IMR-90 (cell line): ENCODE results near the gene NRL.

Source experiments
- BHLHE40 ChIP-seq: fragments of 150-350 bp; IDR thresholded peaks from 2 replicates; pipeline ENCODE4 v1.6.1; 2016; ENCODE audit warnings: mild to moderate bottlenecking, low read depth, low read length
- CEBPB ChIP-seq: IDR thresholded peaks from 2 replicates; pipeline ENCODE4 v1.6.1; 2012; ENCODE audit warnings: low read depth, low read length, improper control_type of control experiment
- CHD1 ChIP-seq: IDR thresholded peaks from 2 replicates; pipeline ENCODE4 v1.6.1; 2012; ENCODE audit warnings: low read depth, low read length, improper control_type of control experiment
- FOS ChIP-seq: fragments of 150-350 bp; IDR thresholded peaks from 2 replicates; pipeline ENCODE4 v1.6.1; 2016; ENCODE audit warnings: low read depth, low read length
- MAZ ChIP-seq: IDR thresholded peaks from 2 replicates; pipeline ENCODE4 v1.6.1; 2012; ENCODE audit warnings: low read depth, mild to moderate bottlenecking, low read length, improper control_type of control experiment, moderate library complexity, borderline replicate concordance
- MXI1 ChIP-seq: IDR thresholded peaks from 2 replicates; pipeline ENCODE4 v1.6.1; 2012; ENCODE audit warnings: low read depth, mild to moderate bottlenecking, low read length, moderate library complexity, borderline replicate concordance
- POLR2A ChIP-seq: IDR thresholded peaks from 2 replicates; pipeline ENCODE4 v1.6.1; 2012; ENCODE audit warnings: mild to moderate bottlenecking, low read depth, low read length
- RAD21 ChIP-seq: IDR thresholded peaks from 2 replicates; pipeline ENCODE4 v1.6.1; 2012; ENCODE audit warnings: low read length, improper control_type of control experiment
- RCOR1 ChIP-seq: IDR thresholded peaks from 2 replicates; pipeline ENCODE4 v1.6.1; 2012; ENCODE audit warnings: mild to moderate bottlenecking, low read length, improper control_type of control experiment; ENCODE audit not compliant: insufficient replicate concordance
- RFX5 ChIP-seq: IDR thresholded peaks from 2 replicates; pipeline ENCODE4 v1.8.0; 2012; ENCODE audit warnings: low read depth, mild to moderate bottlenecking, low read length, moderate library complexity
- SMC3 ChIP-seq: fragments of 150-350 bp; IDR thresholded peaks from 2 replicates; pipeline ENCODE4 v1.6.1; 2016; ENCODE audit warnings: low read depth, mild to moderate bottlenecking, antibody characterized with exemption, low read length, moderate library complexity
- TF ChIP-seq, protein P1 (sequence below): conservative IDR thresholded peaks from 2 replicates; pipeline ENCODE4 v1.5.1; 2012; ENCODE audit warnings: mild to moderate bottlenecking, low read depth, low read length, improper control_type of control experiment
- TF ChIP-seq, protein P2 (sequence below): fragments of 150-350 bp; IDR thresholded peaks from 2 replicates; pipeline ENCODE4 v1.6.1; 2017; ENCODE audit warnings: mild to moderate bottlenecking, antibody characterized with exemption, low read length, low read depth
- TF ChIP-seq, protein P3 (sequence below): fragments of 150-350 bp; IDR thresholded peaks from 2 replicates; pipeline ENCODE4 v1.6.1; 2016; ENCODE audit warnings: low read depth, mild to moderate bottlenecking, low read length, moderate library complexity, borderline replicate concordance

DNA sequence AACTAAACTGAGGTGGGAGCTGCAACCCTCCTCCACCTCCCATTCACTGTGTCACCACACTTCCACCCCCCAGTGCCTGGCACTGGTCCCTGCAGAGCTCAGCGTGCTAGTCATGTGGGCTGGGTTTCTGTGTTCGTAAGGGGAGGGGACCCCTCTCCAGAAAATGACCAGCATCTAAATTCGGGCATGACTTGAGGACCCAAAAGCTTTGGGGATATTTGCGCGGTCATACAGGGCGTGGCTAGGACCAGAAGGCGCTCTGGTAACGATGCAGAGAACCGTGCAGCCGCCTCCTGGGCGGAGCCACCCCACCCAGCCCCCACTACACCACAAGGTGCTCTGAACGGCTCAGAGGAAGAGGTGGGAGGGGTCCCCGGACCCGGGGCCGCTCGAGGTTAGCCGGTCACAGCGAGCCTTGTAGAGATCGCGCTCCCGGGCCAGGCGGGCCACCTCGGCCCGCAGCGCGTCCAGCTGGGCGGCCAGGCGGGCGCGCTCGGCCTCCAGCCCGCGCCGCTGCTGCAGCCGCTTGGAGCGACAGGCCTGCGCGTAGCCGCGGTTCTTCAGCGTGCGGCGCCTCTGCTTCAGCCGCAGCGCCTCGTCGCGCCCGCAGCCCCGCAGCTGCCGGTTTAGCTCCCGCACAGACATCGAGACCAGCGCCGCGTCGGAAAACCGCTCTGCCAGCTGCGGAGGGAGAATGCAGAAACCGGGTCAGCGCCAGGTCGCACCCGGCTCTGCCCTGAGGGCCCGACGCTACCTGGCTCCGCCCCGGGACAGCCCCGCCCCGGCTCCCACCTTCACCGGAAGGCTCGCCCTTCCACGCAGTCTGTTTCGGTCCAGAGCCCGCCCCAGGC, 33.6 kb downstream of the NRL start:
- TF ChIP-seq, protein P1, sequence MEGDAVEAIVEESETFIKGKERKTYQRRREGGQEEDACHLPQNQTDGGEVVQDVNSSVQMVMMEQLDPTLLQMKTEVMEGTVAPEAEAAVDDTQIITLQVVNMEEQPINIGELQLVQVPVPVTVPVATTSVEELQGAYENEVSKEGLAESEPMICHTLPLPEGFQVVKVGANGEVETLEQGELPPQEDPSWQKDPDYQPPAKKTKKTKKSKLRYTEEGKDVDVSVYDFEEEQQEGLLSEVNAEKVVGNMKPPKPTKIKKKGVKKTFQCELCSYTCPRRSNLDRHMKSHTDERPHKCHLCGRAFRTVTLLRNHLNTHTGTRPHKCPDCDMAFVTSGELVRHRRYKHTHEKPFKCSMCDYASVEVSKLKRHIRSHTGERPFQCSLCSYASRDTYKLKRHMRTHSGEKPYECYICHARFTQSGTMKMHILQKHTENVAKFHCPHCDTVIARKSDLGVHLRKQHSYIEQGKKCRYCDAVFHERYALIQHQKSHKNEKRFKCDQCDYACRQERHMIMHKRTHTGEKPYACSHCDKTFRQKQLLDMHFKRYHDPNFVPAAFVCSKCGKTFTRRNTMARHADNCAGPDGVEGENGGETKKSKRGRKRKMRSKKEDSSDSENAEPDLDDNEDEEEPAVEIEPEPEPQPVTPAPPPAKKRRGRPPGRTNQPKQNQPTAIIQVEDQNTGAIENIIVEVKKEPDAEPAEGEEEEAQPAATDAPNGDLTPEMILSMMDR: no peak
- TF ChIP-seq POLR2A: no peak
- TF ChIP-seq FOS: no peak
- no peak for TF ChIP-seq MXI1
- no peak for TF ChIP-seq SMC3
- TF ChIP-seq BHLHE40: no peak
- no peak for TF ChIP-seq CEBPB
- no peak for TF ChIP-seq RAD21
- no peak for TF ChIP-seq CHD1
- no peak for TF ChIP-seq MAZ
- TF ChIP-seq, protein P2, sequence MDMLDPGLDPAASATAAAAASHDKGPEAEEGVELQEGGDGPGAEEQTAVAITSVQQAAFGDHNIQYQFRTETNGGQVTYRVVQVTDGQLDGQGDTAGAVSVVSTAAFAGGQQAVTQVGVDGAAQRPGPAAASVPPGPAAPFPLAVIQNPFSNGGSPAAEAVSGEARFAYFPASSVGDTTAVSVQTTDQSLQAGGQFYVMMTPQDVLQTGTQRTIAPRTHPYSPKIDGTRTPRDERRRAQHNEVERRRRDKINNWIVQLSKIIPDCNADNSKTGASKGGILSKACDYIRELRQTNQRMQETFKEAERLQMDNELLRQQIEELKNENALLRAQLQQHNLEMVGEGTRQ: no peak
- TF ChIP-seq RFX5: no peak
- TF ChIP-seq, protein P3, sequence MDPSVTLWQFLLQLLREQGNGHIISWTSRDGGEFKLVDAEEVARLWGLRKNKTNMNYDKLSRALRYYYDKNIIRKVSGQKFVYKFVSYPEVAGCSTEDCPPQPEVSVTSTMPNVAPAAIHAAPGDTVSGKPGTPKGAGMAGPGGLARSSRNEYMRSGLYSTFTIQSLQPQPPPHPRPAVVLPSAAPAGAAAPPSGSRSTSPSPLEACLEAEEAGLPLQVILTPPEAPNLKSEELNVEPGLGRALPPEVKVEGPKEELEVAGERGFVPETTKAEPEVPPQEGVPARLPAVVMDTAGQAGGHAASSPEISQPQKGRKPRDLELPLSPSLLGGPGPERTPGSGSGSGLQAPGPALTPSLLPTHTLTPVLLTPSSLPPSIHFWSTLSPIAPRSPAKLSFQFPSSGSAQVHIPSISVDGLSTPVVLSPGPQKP: no peak
- no peak for TF ChIP-seq RCOR1
